PFSK-1 (cell line): ENCODE measurements around the gene CTSL. TPM values are rescaled to one million over a fixed set of nuclear protein-coding genes. Genes with fewer than 3 reads are reported as not detected.

Experiments
- FOXP2 ChIP-seq: optimal IDR thresholded peaks from 2 replicates; pipeline ENCODE3; 2011; ENCODE audit warnings: borderline replicate concordance, control low read depth, inconsistent platforms; ENCODE audit not compliant: insufficient read depth; ENCODE audit errors: extremely low read length, extremely low read depth
- POLR2AphosphoS5 ChIP-seq: IDR thresholded peaks from 2 replicates; pipeline ENCODE4 v1.6.1; 2012; ENCODE audit warnings: low read depth, mild to moderate bottlenecking, control low read depth, low read length, moderate library complexity
- REST ChIP-seq, 2 experiments: IDR thresholded peaks; 2 replicates each; pipeline versions ENCODE4 v1.6.1 to v1.8.0; 2011 to 2012; ENCODE audit warnings: low read depth in 2 of 2, low read length in 2 of 2, control low read depth in 1 of 2, inconsistent platforms in 1 of 2, mild to moderate bottlenecking in 1 of 2, moderate library complexity in 1 of 2; ENCODE audit not compliant: insufficient read depth in 1 of 2
- SIN3A ChIP-seq: IDR thresholded peaks from 2 replicates; pipeline ENCODE4 v1.6.1; 2012; ENCODE audit warnings: mild to moderate bottlenecking, low read length, moderate library complexity, borderline replicate concordance; ENCODE audit not compliant: insufficient read depth
- TAF1 ChIP-seq: IDR thresholded peaks from 2 replicates; pipeline ENCODE4 v1.6.1; 2012; ENCODE audit warnings: low read length, control low read depth, borderline replicate concordance; ENCODE audit not compliant: insufficient read depth
- polyA plus RNA-seq: library from polyadenylated mRNA; unstranded; fragments of >200 nt; gene quantifications from one replicate; pipeline ENCODE4 v1.2.1, GENCODE V29; 2012; ENCODE audit warnings: low read depth, missing spikeins; ENCODE audit not compliant: insufficient read length

CTSL gene
- 127 TPM for polyA plus RNA-seq

- TF ChIP-seq TAF1: no peak
- TF ChIP-seq REST (IDR thresholded peaks at IDR 0.05; ENCODE audit: insufficient read depth in 1 of 2, low read depth in 2 of 2, low read length in 2 of 2): no peak
- peak; percentile 63; the same call in 1 of the 2 replicates for TF ChIP-seq POLR2AphosphoS5
- no peak for TF ChIP-seq SIN3A
- TF ChIP-seq FOXP2: peak; percentile 57
Observed at GRCh38 chr9:87725900-87726709, at the start of gene CTSL. CTSL (plus strand) TSS chr9:87726119; CDS start chr9:87727604, 1,485 bp downstream.

- TF ChIP-seq TAF1 (no peak), REST (IDR thresholded peaks at IDR 0.05; ENCODE audit: insufficient read depth in 1 of 2, low read depth in 2 of 2, low read length in 2 of 2) (no peak), SIN3A (no peak), FOXP2 (no peak), POLR2AphosphoS5 (no peak)
Observed at GRCh38 chr9:87676976-87677775, 48.7 kb upstream of the CTSL start.

GRCh38 chr9:87677776-87678587 is 47.9 kb upstream of the CTSL start:
- TF ChIP-seq TAF1 (no peak), SIN3A (no peak), POLR2AphosphoS5 (no peak), FOXP2 (no peak), REST (IDR thresholded peaks at IDR 0.05; ENCODE audit: insufficient read depth in 1 of 2, low read depth in 2 of 2, low read length in 2 of 2) (no peak)

- TF ChIP-seq REST (IDR thresholded peaks at IDR 0.05; ENCODE audit: insufficient read depth in 1 of 2, low read depth in 2 of 2, low read length in 2 of 2): no peak
- no peak for TF ChIP-seq TAF1
Observed at GRCh38 chr9:87678650-87679355, 47.1 kb upstream of the CTSL start.
